Lower leg skin (tissue), 4 donors: ENCODE data around the gene MTFR2. TPM values are rescaled to one million over a fixed set of nuclear protein-coding genes. Genes with fewer than 3 reads are reported as not detected.

Experiments
- DNase-seq, 2 donors: peaks; one replicate each; pipeline ENCODE4 v3.0.0-alpha.2; 2019; ENCODE audit warnings: low spot score in 2 of 2
- H3K4me3 ChIP-seq: fragments of 200-600 bp; sonication (generic); 2 replicates; pipeline ENCODE4 v1.5.1; 2017; ENCODE audit warnings: mild to moderate bottlenecking, low read depth; ENCODE audit not compliant: poor library complexity, severe bottlenecking
- CTCF ChIP-seq, 3 donors: fragments of 450-650 bp; IDR thresholded peaks; one replicate each; pipeline ENCODE4 v1.5.1; 2016; ENCODE audit warnings: antibody characterized with exemption in 3 of 3, mild to moderate bottlenecking in 3 of 3, moderate library complexity in 2 of 3
- POLR2A ChIP-seq, 2 donors: fragments of 450-650 bp; IDR thresholded peaks; one replicate each; pipeline ENCODE4 v1.6.1; 2016 to 2017; ENCODE audit warnings: antibody characterized with exemption in 2 of 2, mild to moderate bottlenecking in 1 of 2, moderate library complexity in 1 of 2
- WGBS, 2 donors: methylation state at CpG; one replicate each; pipeline ENCODE4 v1.1.5; 2018; 5-methylcytosine and 5-hydroxymethylcytosine counted together
- intact Hi-C: fragments of 100-400 bp; cut with DNase I; formaldehyde crosslinking; loops from one replicate; pipeline ENCODE4 v1.15.0; 2023; ENCODE audit warnings: low total_unique reads
- total RNA-seq, 4 donors: library from RNA; depleted of rRNA; stranded (reverse); fragments of >200 nt; gene quantifications; one replicate each; pipeline ENCODE4 v1.1.0, GENCODE V29; 2016

The MTFR2 gene
- total RNA-seq, 4 donors from 2014 or later = 0.49 to 1.3 (median 0.76) TPM; not detected in 1

GRCh38 chr6:136265101-136265500, 15.0 kb upstream of the MTFR2 start:
- DNase-seq = no peak
- H3K4me3 ChIP-seq = no peak overlapping the region
- intact Hi-C loops = no loop called here
- 82 to 97% methylated on average over 1 of the region's 1 CpG for WGBS, 2 donors
- TF ChIP-seq CTCF (IDR thresholded peaks at IDR 0.05) = no peak
- no peak for TF ChIP-seq POLR2A (IDR thresholded peaks at IDR 0.05)

- intact Hi-C loops = no loop called here
- TF ChIP-seq POLR2A (IDR thresholded peaks at IDR 0.05) = no peak
- no peak for TF ChIP-seq CTCF (IDR thresholded peaks at IDR 0.05)
- no peak for DNase-seq
- 42 to 63% methylated on average over 1 of the region's 1 CpG for whole genome bisulfite sequencing, 2 donors
- H3K4me3 ChIP-seq = no peak overlapping the region
These were observed 12.8 kb upstream of the MTFR2 start for GRCh38 chr6:136262940-136263339.

GRCh38 chr6:136254851-136255466, 4.8 kb upstream of the MTFR2 start:
- no peak for DNase-seq
- intact Hi-C loops = no loop called here

GRCh38 chr6:136253734-136254133, 3.6 kb upstream of the MTFR2 start:
- intact Hi-C loops = no loop called here
- no peak overlapping the region for H3K4me3 ChIP-seq
- no peak for TF ChIP-seq CTCF (IDR thresholded peaks at IDR 0.05)
- TF ChIP-seq POLR2A (IDR thresholded peaks at IDR 0.05) = no peak
- 80% methylated on average over 6 of the region's 6 CpGs for WGBS, 2 donors
- DNase-seq = no peak

More at GRCh38 chr6:136254851-136255466, 4.8 kb upstream of the MTFR2 start:
- H3K4me3 ChIP-seq = no peak overlapping the region
- TF ChIP-seq POLR2A (IDR thresholded peaks at IDR 0.05) (no peak), CTCF (IDR thresholded peaks at IDR 0.05) (no peak)

- intact Hi-C loops = no loop called here
- 55 to 56% methylated on average over 2 of the region's 2 CpGs for WGBS, 2 donors
- H3K4me3 ChIP-seq = no peak overlapping the region
- no peak for DNase-seq
- TF ChIP-seq CTCF (IDR thresholded peaks at IDR 0.05) (no peak), POLR2A (IDR thresholded peaks at IDR 0.05) (no peak)
These were observed 2.3 kb upstream of the MTFR2 start for GRCh38 chr6:136252441-136252840.

- H3K4me3 ChIP-seq = no peak overlapping the region
- intact Hi-C loops = no loop called here
- WGBS, 2 donors = 44 to 50% methylated on average over 4 of the region's 4 CpGs
- DNase-seq = no peak
- TF ChIP-seq CTCF (IDR thresholded peaks at IDR 0.05) = no peak
- no peak for TF ChIP-seq POLR2A (IDR thresholded peaks at IDR 0.05)
These were observed 1.3 kb upstream of the MTFR2 start for GRCh38 chr6:136251394-136251793.
